IMR-90 (cell line): ENCODE measurements around the gene CCNQ. TPM values are rescaled to one million over a fixed set of nuclear protein-coding genes. Genes with fewer than 3 reads are reported as not detected.

Experiments used
- ATAC-seq: fragments of 200-7000 bp; cut with Tn5 transposase; 2 replicates; pipeline ENCODE4 v1.9.1; 2020; ENCODE audit warnings: low read depth, mild to moderate bottlenecking, moderate library complexity
- BruUV-seq: library from RNA; stranded (reverse); fragments of 400-500 nt; replicated peaks from 2 replicates; lab custom pipeline; 2021; lab: Mats Ljungman, UMichigan
- CTCF ChIA-PET: fragments of 300-600 bp; formaldehyde crosslinking; extraction: SDS; loops from one replicate; lab custom pipeline; 2021; ENCODE audit warnings: antibody characterized with exemption; lab: Yijun Ruan, JAX
- POLR2A ChIA-PET: fragments of 300-600 bp; sonication (Branson Sonifier 250); formaldehyde crosslinking; loops from one replicate; lab custom pipeline; 2022; ENCODE audit warnings: antibody characterized with exemption; ENCODE audit not compliant: unreplicated experiment; lab: Charles Lee
- DNase-seq: peaks from one replicate; pipeline ENCODE4 v3.0.0; 2013
- H2AFZ ChIP-seq: replicated peaks from 2 replicates; pipeline ENCODE3; 2013; ENCODE audit warnings: low read length, mild to moderate bottlenecking; ENCODE audit not compliant: poor library complexity
- H2AK5ac ChIP-seq: 2 replicates; pipeline ENCODE4 v1.6.1; 2013; ENCODE audit warnings: low read depth, low read length, inconsistent platforms
- H2AK9ac ChIP-seq: replicated peaks from 2 replicates; pipeline ENCODE3; 2013; ENCODE audit warnings: mild to moderate bottlenecking, low read depth, low read length, moderate library complexity; ENCODE audit not compliant: poor library complexity
- H2BK120ac ChIP-seq: 2 replicates; pipeline ENCODE4 v1.6.1; 2013; ENCODE audit warnings: low read depth, low read length, inconsistent platforms
- H2BK15ac ChIP-seq: 3 replicates; pipeline ENCODE4 v1.6.1; 2013; ENCODE audit warnings: low read depth, low read length, inconsistent platforms
- H2BK20ac ChIP-seq: 2 replicates; pipeline ENCODE4 v1.6.1; 2013; ENCODE audit warnings: low read depth, mild to moderate bottlenecking, inconsistent platforms, low read length, moderate library complexity
- H2BK5ac ChIP-seq: 2 replicates; pipeline ENCODE4 v1.6.1; 2013; ENCODE audit warnings: mild to moderate bottlenecking, low read depth, low read length, inconsistent platforms; ENCODE audit not compliant: poor library complexity, severe bottlenecking
- H3K14ac ChIP-seq: replicated peaks from 2 replicates; pipeline ENCODE4 v1.6.1; 2013; ENCODE audit warnings: low read depth, low read length, inconsistent platforms
- H3K18ac ChIP-seq: 2 replicates; pipeline ENCODE4 v1.6.1; 2013; ENCODE audit warnings: low read depth, low read length, control low read depth
- H3K23ac ChIP-seq: 2 replicates; pipeline ENCODE4 v1.6.1; 2013; ENCODE audit warnings: low read depth, low read length, inconsistent platforms
- H3K27ac ChIP-seq: 2 replicates; pipeline ENCODE4 v1.5.1; 2013; ENCODE audit warnings: mild to moderate bottlenecking, control low read depth, low read length; ENCODE audit not compliant: insufficient read depth
- H3K27me3 ChIP-seq: 2 replicates; pipeline ENCODE4 v1.6.1; 2013; ENCODE audit warnings: low read length; ENCODE audit not compliant: control insufficient read depth, insufficient read depth
- H3K36me3 ChIP-seq: 2 replicates; pipeline ENCODE4 v1.6.1; 2013; ENCODE audit warnings: low read length, mixed read lengths; ENCODE audit not compliant: control insufficient read depth, insufficient read depth
- H3K4ac ChIP-seq: 2 replicates; pipeline ENCODE4 v1.6.1; 2013; ENCODE audit warnings: low read depth, low read length, inconsistent platforms
- H3K4me1 ChIP-seq: 2 replicates; pipeline ENCODE4 v1.6.1; 2013; ENCODE audit warnings: low read length, mixed read lengths; ENCODE audit not compliant: control insufficient read depth, insufficient read depth
- H3K4me2 ChIP-seq: 2 replicates; pipeline ENCODE4 v1.6.1; 2013; ENCODE audit warnings: low read depth, mild to moderate bottlenecking, control low read depth, low read length, moderate library complexity
- H3K4me3 ChIP-seq: 2 replicates; pipeline ENCODE4 v1.5.1; 2013; ENCODE audit warnings: low read depth, mild to moderate bottlenecking, control low read depth, low read length, moderate library complexity; ENCODE audit not compliant: insufficient read depth
- H3K56ac ChIP-seq: 2 replicates; pipeline ENCODE4 v1.6.1; 2013; ENCODE audit warnings: low read length, inconsistent platforms; ENCODE audit not compliant: insufficient read depth; ENCODE audit errors: extremely low read depth
- H3K79me1 ChIP-seq, 2 experiments: 2 replicates each; pipeline ENCODE4 v1.6.1; 2013; ENCODE audit warnings: low read length in 2 of 2, inconsistent platforms in 1 of 2, low read depth in 1 of 2
- H3K9ac ChIP-seq: 2 replicates; pipeline ENCODE4 v1.6.1; 2013; ENCODE audit warnings: low read depth, low read length, control low read depth
- H3K9me1 ChIP-seq: 2 replicates; pipeline ENCODE4 v1.6.1; 2013; ENCODE audit warnings: low read length, inconsistent platforms; ENCODE audit not compliant: insufficient read depth
- H3K9me3 ChIP-seq: 2 replicates; pipeline ENCODE4 v1.6.1; 2013; ENCODE audit warnings: low read length; ENCODE audit not compliant: control insufficient read depth, insufficient read depth
- H4K20me1 ChIP-seq: 2 replicates; pipeline ENCODE4 v1.6.1; 2013; ENCODE audit warnings: low read length, inconsistent platforms; ENCODE audit not compliant: insufficient read depth
- H4K5ac ChIP-seq: 2 replicates; pipeline ENCODE4 v1.6.1; 2013; ENCODE audit warnings: mild to moderate bottlenecking, low read depth, low read length, control low read depth
- H4K8ac ChIP-seq, 2 experiments: 2 replicates each; pipeline ENCODE4 v1.6.1; 2013; ENCODE audit warnings: low read depth in 2 of 2, low read length in 2 of 2, control low read depth in 1 of 2, inconsistent platforms in 1 of 2
- H4K91ac ChIP-seq: 2 replicates; pipeline ENCODE4 v1.6.1; 2013; ENCODE audit warnings: low read depth, low read length, inconsistent platforms; ENCODE audit not compliant: insufficient read depth
- BHLHE40 ChIP-seq: fragments of 150-350 bp; IDR thresholded peaks from 2 replicates; pipeline ENCODE4 v1.6.1; 2016; ENCODE audit warnings: mild to moderate bottlenecking, low read depth, low read length
- CEBPB ChIP-seq: IDR thresholded peaks from 2 replicates; pipeline ENCODE4 v1.6.1; 2012; ENCODE audit warnings: low read depth, low read length, improper control_type of control experiment
- CHD1 ChIP-seq: IDR thresholded peaks from 2 replicates; pipeline ENCODE4 v1.6.1; 2012; ENCODE audit warnings: low read depth, low read length, improper control_type of control experiment
- CTCF ChIP-seq: conservative IDR thresholded peaks from 2 replicates; pipeline ENCODE4 v1.5.1; 2012; ENCODE audit warnings: mild to moderate bottlenecking, low read depth, low read length, improper control_type of control experiment
- ELK1 ChIP-seq: fragments of 150-350 bp; IDR thresholded peaks from 2 replicates; pipeline ENCODE4 v1.6.1; 2016; ENCODE audit warnings: low read depth, mild to moderate bottlenecking, low read length, moderate library complexity, borderline replicate concordance
- FOS ChIP-seq: fragments of 150-350 bp; IDR thresholded peaks from 2 replicates; pipeline ENCODE4 v1.6.1; 2016; ENCODE audit warnings: low read depth, low read length
- MAFK ChIP-seq: IDR thresholded peaks from 2 replicates; pipeline ENCODE4 v1.6.1; 2012; ENCODE audit warnings: low read depth, low read length, improper control_type of control experiment
- MAZ ChIP-seq: IDR thresholded peaks from 2 replicates; pipeline ENCODE4 v1.6.1; 2012; ENCODE audit warnings: low read depth, mild to moderate bottlenecking, low read length, improper control_type of control experiment, moderate library complexity, borderline replicate concordance
- MXI1 ChIP-seq: IDR thresholded peaks from 2 replicates; pipeline ENCODE4 v1.6.1; 2012; ENCODE audit warnings: low read depth, mild to moderate bottlenecking, low read length, moderate library complexity, borderline replicate concordance
- NFE2L2 ChIP-seq: fragments of 150-350 bp; IDR thresholded peaks from 2 replicates; pipeline ENCODE4 v1.6.1; 2016; ENCODE audit warnings: low read depth, mild to moderate bottlenecking, low read length
- POLR2A ChIP-seq: IDR thresholded peaks from 2 replicates; pipeline ENCODE4 v1.6.1; 2012; ENCODE audit warnings: mild to moderate bottlenecking, low read depth, low read length
- RAD21 ChIP-seq: IDR thresholded peaks from 2 replicates; pipeline ENCODE4 v1.6.1; 2012; ENCODE audit warnings: low read length, improper control_type of control experiment
- RCOR1 ChIP-seq: IDR thresholded peaks from 2 replicates; pipeline ENCODE4 v1.6.1; 2012; ENCODE audit warnings: mild to moderate bottlenecking, low read length, improper control_type of control experiment; ENCODE audit not compliant: insufficient replicate concordance
- RFX5 ChIP-seq: IDR thresholded peaks from 2 replicates; pipeline ENCODE4 v1.8.0; 2012; ENCODE audit warnings: low read depth, mild to moderate bottlenecking, low read length, moderate library complexity
- SMC3 ChIP-seq: fragments of 150-350 bp; IDR thresholded peaks from 2 replicates; pipeline ENCODE4 v1.6.1; 2016; ENCODE audit warnings: low read depth, mild to moderate bottlenecking, antibody characterized with exemption, low read length, moderate library complexity
- USF2 ChIP-seq: fragments of 150-350 bp; IDR thresholded peaks from 2 replicates; pipeline ENCODE4 v1.6.1; 2017; ENCODE audit warnings: mild to moderate bottlenecking, antibody characterized with exemption, low read length, low read depth
- WGBS, 2 experiments: methylation state at CpG; one replicate each; pipeline versions ENCODE4 v1.1.5 to v1.1.7; 2013; ENCODE audit warnings: missing lambda C conversion rate in 2 of 2; ENCODE audit not compliant: insufficient read length in 1 of 2; ENCODE audit errors: extremely low coverage in 2 of 2; 5-methylcytosine and 5-hydroxymethylcytosine counted together
- dilution Hi-C: fragments of 300-500 bp; cut with HindIII; formaldehyde crosslinking; loops from one replicate; pipeline ENCODE4 v1.14.3; 2018; ENCODE audit warnings: low sequenced_read_pairs; ENCODE audit not compliant: unreplicated experiment
- in situ Hi-C: fragments of 300-500 bp; cut with MboI; formaldehyde crosslinking; loops from 3 replicates; pipeline ENCODE4 v1.14.3; 2019; ENCODE audit warnings: low sequenced_read_pairs, inconsistent platforms, mixed read lengths
- intact Hi-C: fragments of 100-400 bp; cut with micrococcal nuclease; formaldehyde crosslinking; loops from 2 replicates; pipeline ENCODE4 v1.10.0; 2022
- polyA plus RNA-seq, 3 experiments: library from polyadenylated mRNA; depleted of rRNA; stranded (reverse); fragments of >200 nt; gene quantifications; 2 replicates each; pipeline ENCODE4 v1.2.3, GENCODE V29; 2012; ENCODE audit warnings: low replicate concordance in 1 of 3
- total RNA-seq: library from RNA; depleted of rRNA; stranded (reverse); fragments of >200 nt; gene quantifications from 2 replicates; pipeline ENCODE4 v1.2.3, GENCODE V29; 2012

CCNQ gene
- total and polyA plus RNA-seq, 2 of the 4 experiments (the other 2 are of a cell fraction): 27.6 to 35.2 TPM

- ChIA-PET POLR2A (no interaction called here), CTCF (no interaction called here)
- BruUV-seq: no TSS peak
- Histone ChIP-seq H4K8ac (no peak overlapping the region), H2BK5ac (no peak overlapping the region), H3K79me1 (no peaks in the 10 kb centered on the region), H3K4me3 (no peak overlapping the region), H2AK5ac (no peak overlapping the region), H4K20me1 (no peaks in the 10 kb centered on the region), H2BK20ac (no peak overlapping the region), H3K27ac (no peak overlapping the region), H3K56ac (no peak overlapping the region), H3K27me3 (peaks cover 5% of the 10 kb centered on the region; the same call in 1 of the 2 replicates), H2BK15ac (no peak overlapping the region), H3K18ac (no peak overlapping the region), H4K5ac (no peak overlapping the region), H4K91ac (no peak overlapping the region), H3K9ac (no peak overlapping the region), H3K9me3 (no peaks in the 10 kb centered on the region; the same call in 1 of the 2 replicates), H3K4me1 (no peaks in the 10 kb centered on the region), H3K4ac (no peak overlapping the region), H2AFZ (peak overlapping the region; percentile 68), H2AK9ac (no peak overlapping the region), H3K9me1 (no peaks in the 10 kb centered on the region), H3K23ac (no peak overlapping the region), H2BK120ac (no peak overlapping the region), H3K14ac (no peak overlapping the region), H3K4me2 (no peak overlapping the region), H3K36me3 (no peaks in the 10 kb centered on the region)
- TF ChIP-seq POLR2A (no peak), MAZ (no peak), MAFK (no peak), RAD21 (no peak), BHLHE40 (no peak), MXI1 (no peak), USF2 (no peak), CEBPB (no peak), RFX5 (no peak), ELK1 (no peak), SMC3 (no peak), CTCF (no peak), RCOR1 (no peak), CHD1 (no peak), NFE2L2 (no peak), FOS (no peak)
- 80% methylated on average over 1 of the region's 7 CpGs; no CpG with 5 or more reads in 1 of the 2 experiments for WGBS, 2 experiments
- ATAC-seq (0 out of 2 replicates have a peak, but pooled peaks have one; percentile 44), DNase-seq (no peak)
- dilution Hi-C loops (no loop called here), intact Hi-C loops (no loop called here), in situ Hi-C loops (no loop called here)
Observed at GRCh38 chrX:153547195-153547594, 51.7 kb downstream of the CCNQ start.
